HepG2 (cell line): ENCODE results near the gene SH3GL2.

Experiments used
- AKNA ChIP-seq: sonication (generic); formaldehyde crosslinking; IDR thresholded peaks from 2 replicates; pipeline ENCODE4 v1.4.0; 2020; ENCODE audit warnings: missing genetic modification reagents, borderline replicate concordance
- BHLHE40 ChIP-seq: IDR thresholded peaks from 2 replicates; pipeline ENCODE4 v1.6.1; 2011; ENCODE audit warnings: low read length, improper control_type of control experiment
- ELF4 ChIP-seq: sonication (generic); formaldehyde crosslinking; IDR thresholded peaks from 2 replicates; pipeline ENCODE4 v1.5.0; 2020; ENCODE audit warnings: missing genetic modification reagents, mild to moderate bottlenecking, moderate library complexity, borderline replicate concordance
- GFI1 ChIP-seq: sonication (generic); formaldehyde crosslinking; IDR thresholded peaks from 2 replicates; pipeline ENCODE4 v1.5.0; 2020; ENCODE audit warnings: missing genetic modification reagents, mild to moderate bottlenecking, borderline replicate concordance
- GLI4 ChIP-seq: sonication (generic); formaldehyde crosslinking; IDR thresholded peaks from 2 replicates; pipeline ENCODE4 v1.5.1; 2020; ENCODE audit warnings: missing genetic modification reagents, mild to moderate bottlenecking, moderate library complexity, borderline replicate concordance
- HNF4A ChIP-seq: sonication (generic); formaldehyde crosslinking; IDR thresholded peaks from 2 replicates; pipeline ENCODE4 v1.4.0; 2020; ENCODE audit warnings: missing genetic modification reagents
- PREB ChIP-seq: sonication (generic); formaldehyde crosslinking; IDR thresholded peaks from 2 replicates; pipeline ENCODE4 v1.4.0; 2020; ENCODE audit warnings: missing genetic modification reagents
- TOPORS ChIP-seq: sonication (generic); formaldehyde crosslinking; IDR thresholded peaks from 2 replicates; pipeline ENCODE4 v1.8.0; 2023; ENCODE audit warnings: mild to moderate bottlenecking, missing genetic modification reagents
- USF2 ChIP-seq, 2 experiments: sonication (generic) in 1 of 2; formaldehyde crosslinking in 1 of 2; IDR thresholded peaks; 2 replicates each; pipeline versions ENCODE4 v1.5.1 to v1.6.1; 2011 to 2020; ENCODE audit warnings: borderline replicate concordance in 1 of 2, low read depth in 1 of 2, low read length in 1 of 2, mild to moderate bottlenecking in 1 of 2, missing genetic modification reagents in 1 of 2, moderate library complexity in 1 of 2
- ZNF615 ChIP-seq: sonication (generic); formaldehyde crosslinking; IDR thresholded peaks from 2 replicates; pipeline ENCODE4 v1.5.0; 2020; ENCODE audit warnings: mild to moderate bottlenecking, missing genetic modification reagents, borderline replicate concordance
- TF ChIP-seq, protein P1 (sequence below): sonication (generic); formaldehyde crosslinking; IDR thresholded peaks from 2 replicates; pipeline ENCODE4 v1.5.0; 2020; ENCODE audit warnings: mild to moderate bottlenecking, missing genetic modification reagents, moderate library complexity
- TF ChIP-seq, protein P2 (sequence below): sonication (generic); formaldehyde crosslinking; IDR thresholded peaks from 2 replicates; pipeline ENCODE4 v1.4.0; 2020; ENCODE audit warnings: missing genetic modification reagents, borderline replicate concordance

DNA sequence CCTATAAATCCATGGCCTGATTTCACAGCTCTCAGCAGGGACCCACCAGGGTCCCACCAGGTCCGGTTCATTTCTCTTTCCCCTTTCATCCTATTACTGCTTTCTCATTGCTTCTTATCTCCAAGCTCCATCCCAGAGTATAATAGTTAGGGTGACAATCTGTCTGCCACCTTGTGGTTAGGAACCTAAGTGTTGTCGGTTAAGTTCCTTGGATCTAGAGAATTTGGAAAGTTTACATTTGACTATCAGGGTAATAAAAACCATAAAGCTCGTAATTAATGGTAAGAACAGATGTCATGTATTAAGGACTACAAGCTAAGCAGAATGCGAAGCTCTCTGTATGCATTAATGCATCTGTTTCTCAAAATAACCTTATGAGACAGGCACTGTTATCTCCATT, 259.1 kb downstream of the SH3GL2 start:
- TF ChIP-seq PREB (CRISPR knock-in tag) (no peak), ZNF615 (no peak), USF2 (IDR thresholded peaks at IDR 0.05; ENCODE audit: low read depth, low read length) (no peak), USF2 (CRISPR knock-in tag; IDR thresholded peaks at IDR 0.05; ENCODE audit: borderline replicate concordance) (no peak), BHLHE40 (no peak), GFI1 (CRISPR knock-in tag) (no peak), AKNA (CRISPR knock-in tag) (no peak), HNF4A (CRISPR knock-in tag) (no peak), ELF4 (CRISPR knock-in tag) (no peak), GLI4 (no peak), TOPORS (CRISPR knock-in tag) (no peak)
- TF ChIP-seq, protein P1, sequence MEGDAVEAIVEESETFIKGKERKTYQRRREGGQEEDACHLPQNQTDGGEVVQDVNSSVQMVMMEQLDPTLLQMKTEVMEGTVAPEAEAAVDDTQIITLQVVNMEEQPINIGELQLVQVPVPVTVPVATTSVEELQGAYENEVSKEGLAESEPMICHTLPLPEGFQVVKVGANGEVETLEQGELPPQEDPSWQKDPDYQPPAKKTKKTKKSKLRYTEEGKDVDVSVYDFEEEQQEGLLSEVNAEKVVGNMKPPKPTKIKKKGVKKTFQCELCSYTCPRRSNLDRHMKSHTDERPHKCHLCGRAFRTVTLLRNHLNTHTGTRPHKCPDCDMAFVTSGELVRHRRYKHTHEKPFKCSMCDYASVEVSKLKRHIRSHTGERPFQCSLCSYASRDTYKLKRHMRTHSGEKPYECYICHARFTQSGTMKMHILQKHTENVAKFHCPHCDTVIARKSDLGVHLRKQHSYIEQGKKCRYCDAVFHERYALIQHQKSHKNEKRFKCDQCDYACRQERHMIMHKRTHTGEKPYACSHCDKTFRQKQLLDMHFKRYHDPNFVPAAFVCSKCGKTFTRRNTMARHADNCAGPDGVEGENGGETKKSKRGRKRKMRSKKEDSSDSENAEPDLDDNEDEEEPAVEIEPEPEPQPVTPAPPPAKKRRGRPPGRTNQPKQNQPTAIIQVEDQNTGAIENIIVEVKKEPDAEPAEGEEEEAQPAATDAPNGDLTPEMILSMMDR = no peak
- TF ChIP-seq, protein P2, sequence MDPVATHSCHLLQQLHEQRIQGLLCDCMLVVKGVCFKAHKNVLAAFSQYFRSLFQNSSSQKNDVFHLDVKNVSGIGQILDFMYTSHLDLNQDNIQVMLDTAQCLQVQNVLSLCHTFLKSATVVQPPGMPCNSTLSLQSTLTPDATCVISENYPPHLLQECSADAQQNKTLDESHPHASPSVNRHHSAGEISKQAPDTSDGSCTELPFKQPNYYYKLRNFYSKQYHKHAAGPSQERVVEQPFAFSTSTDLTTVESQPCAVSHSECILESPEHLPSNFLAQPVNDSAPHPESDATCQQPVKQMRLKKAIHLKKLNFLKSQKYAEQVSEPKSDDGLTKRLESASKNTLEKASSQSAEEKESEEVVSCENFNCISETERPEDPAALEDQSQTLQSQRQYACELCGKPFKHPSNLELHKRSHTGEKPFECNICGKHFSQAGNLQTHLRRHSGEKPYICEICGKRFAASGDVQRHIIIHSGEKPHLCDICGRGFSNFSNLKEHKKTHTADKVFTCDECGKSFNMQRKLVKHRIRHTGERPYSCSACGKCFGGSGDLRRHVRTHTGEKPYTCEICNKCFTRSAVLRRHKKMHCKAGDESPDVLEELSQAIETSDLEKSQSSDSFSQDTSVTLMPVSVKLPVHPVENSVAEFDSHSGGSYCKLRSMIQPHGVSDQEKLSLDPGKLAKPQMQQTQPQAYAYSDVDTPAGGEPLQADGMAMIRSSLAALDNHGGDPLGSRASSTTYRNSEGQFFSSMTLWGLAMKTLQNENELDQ = no peak
